ENCODE measurements around the gene PHLDB1.

- TF ChIP-seq CTCF (IDR thresholded peaks at IDR 0.05) = no peak
- no peak for TF ChIP-seq POLR2A (IDR thresholded peaks at IDR 0.05)
- no peak for TF ChIP-seq POLR2AphosphoS5 (IDR thresholded peaks at IDR 0.05)
Observed at GRCh38 chr11:118615976-118616371, 8.6 kb downstream of the PHLDB1 start.

Measured in breast epithelium (tissue), 3 donors.